GM18909 (cell line): ENCODE results near the gene PPP2R2C.

ENCODE experiments used
- ATAC-seq: cut with Tn5 transposase; IDR thresholded peaks from one replicate; pipeline ENCODE4 v1.9.1; 2021; ENCODE audit warnings: mild to moderate bottlenecking; ENCODE audit not compliant: unreplicated experiment, poor library complexity

PPP2R2C gene

GRCh38 chr4:6337331-6337935, 135.0 kb downstream of the PPP2R2C start:
- ATAC-seq: no peak

GRCh38 chr4:6336166-6336565, 136.2 kb downstream of the PPP2R2C start:
- no peak for ATAC-seq

DNA sequence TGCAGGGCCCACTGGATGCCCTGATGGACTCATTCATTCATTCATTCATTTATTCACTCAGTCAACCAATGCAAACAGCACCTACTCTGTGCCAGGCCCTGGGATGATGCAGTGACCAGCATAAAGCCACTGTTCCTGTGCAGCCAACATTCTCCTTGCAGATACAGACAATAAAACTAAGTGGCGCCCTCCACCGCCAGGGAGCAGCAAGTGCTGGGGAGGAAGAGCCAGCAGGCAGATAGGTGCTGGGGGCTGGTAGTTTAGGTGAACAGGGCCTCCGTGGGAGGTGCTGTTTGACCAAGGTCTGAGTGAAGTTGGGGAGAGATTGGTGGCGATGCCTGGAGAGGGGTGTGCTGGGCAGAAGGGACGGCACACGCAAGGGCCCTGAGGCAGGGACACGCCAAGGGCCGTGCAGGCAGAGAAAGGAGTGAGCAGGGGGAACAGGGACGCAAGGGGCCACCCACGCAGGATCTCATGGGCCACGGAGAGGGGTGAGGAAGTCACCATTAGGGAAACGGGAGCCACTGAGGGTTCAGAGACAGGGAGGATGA, 137.3 kb downstream of the PPP2R2C start:
- no peak for ATAC-seq

DNA sequence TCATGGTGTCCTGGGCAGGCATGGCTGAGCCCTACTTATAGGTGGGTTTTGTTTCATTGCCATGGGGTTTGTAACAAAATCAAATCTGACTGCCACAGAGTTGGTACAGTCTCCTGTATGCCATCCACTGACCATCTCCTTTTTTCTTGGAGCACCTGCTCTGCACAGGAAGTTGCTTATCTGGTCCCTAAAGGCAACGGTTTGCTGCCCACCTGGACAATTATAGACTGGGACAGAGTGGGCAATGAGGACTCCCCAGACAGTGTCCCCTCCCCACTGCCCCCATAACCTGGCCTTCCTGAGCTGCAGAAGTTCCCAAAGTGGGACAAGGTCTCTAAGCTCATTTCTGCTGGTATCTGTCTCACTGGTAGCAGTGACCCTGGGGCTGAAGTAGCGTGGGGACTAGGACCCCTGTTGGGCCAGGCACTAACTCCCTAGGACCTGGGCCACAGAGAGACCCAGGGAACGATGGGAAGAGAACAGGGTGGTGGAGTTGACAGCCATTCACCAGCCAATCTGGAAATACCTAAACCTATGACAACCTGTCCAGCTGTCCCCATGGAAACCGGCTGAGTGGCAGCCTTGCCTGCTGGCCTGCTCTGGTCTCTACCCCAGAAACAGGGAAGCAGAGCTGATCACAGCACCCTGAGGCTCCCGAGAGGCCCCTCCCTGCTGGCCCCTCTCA, 138.1 kb downstream of the PPP2R2C start:
- ATAC-seq: no peak

- no peak for ATAC-seq
Measured at GRCh38 chr4:6333301-6334202, 138.9 kb downstream of the PPP2R2C start.

- no peak for ATAC-seq
Measured at GRCh38 chr4:6332669-6333050, 139.8 kb downstream of the PPP2R2C start.

DNA sequence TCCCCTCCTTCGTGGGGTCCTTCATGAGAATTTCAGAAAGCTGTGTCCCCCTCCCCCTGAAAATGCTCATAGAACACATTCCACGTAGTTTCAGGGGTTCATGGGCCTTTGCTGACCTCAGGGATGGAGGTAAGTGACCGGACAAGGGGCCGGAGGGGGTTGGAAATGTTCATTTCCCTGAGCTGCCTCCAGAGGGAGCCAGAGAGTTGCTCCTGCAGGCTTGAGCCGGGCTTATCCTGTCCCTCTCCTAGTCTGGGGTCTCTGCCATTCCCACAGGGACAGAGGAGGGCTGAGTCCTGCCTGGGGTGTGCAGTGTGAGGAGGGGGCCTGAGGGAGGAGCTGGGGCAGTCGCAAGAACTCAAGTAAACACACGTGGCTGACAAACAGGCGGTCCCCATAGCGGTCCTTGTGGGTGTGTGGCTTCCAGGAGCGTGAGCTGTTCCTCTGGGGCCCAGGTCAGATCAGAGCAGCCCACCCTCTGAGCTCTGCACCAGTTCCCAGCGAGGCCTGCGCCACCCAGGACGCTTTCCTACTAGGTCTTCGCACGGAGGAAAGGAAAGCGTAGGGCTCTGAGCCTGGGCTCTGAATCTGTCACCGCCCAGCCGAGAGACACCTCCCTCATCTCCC, 140.3 kb downstream of the PPP2R2C start:
- no peak for ATAC-seq

- no peak for ATAC-seq
Measured at GRCh38 chr4:6331468-6331867, 140.9 kb downstream of the PPP2R2C start.

GRCh38 chr4:6331018-6331417, 141.4 kb downstream of the PPP2R2C start:
- no peak for ATAC-seq

DNA sequence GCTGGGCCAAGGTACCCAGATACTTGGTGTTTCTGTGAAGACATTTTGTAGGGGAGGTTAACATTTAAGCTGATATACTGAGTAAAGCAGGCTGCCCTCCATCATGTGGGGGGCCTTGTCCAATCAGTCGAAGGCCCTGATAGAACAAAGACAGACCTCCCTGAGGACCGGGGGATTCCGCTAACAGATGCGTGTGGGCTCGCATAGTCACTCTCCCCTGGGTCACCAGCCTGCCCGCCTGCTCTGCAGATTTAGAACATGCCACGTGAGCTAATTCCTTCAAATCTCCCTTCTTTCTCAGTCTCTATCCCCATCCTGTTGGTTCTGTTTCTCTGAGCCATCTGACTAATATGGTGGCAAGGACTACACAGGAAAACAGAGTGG, 142.0 kb downstream of the PPP2R2C start:
- ATAC-seq: no peak

DNA sequence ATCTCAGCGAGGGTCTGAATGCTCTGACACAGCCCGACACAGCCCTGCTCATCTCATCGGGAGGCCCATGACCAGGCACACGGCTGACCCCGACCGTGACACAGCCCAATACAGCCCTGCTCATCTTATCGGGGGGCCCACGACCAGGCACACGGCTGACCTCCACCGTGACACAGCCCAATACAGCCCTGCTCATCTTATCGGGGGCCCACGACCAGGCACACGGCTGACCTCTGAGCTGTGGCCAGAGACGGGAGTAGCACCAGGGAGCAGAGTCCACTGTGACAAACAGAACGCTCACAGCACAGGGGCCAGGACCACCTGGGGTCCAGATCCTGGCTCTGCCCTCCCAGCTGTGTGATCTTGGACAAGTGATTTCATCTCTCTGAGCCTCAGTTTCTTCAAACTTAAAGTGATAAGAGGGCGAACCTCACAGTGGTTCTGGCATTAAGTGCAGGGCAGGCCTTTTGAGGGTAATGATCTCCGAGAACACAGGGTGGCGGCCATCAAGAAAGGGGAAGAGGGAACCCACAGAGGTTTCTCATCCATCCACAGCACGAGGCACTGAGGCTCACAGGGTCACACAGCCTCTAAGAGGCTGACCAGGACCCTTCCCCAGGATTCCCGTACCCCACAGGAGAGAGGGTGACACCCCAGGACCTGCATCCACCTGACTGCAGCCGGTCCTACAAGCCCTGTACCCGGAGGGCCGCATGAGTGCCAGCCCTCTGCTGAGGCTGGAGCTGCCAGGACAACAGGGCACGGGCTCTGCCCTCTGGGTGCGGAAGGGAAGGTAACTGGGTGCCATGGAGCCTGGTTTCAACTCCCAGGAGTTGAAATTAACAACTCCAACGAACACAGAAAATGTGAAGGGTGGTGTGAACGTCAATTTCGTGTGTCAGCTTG, 142.7 kb downstream of the PPP2R2C start:
- ATAC-seq: no peak

DNA sequence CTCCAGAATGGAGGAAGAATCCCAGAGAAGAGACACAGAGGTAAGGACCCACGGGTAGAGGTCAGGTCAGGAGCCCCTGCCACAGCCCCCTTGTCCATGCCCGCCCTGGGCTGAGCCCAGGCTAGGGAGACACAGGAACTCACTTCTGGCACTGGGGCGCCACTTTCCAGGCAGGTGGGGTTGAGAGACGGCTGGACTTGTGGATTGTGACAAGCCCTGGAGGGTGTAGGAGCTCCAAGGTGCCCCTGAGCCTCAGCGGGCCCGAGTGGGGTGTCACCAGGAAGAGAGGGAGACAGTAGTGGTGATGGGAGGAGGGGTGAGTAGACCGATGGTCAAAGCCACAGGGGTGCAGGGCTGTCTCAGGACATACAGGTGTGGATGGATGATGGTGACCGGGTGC, 143.9 kb downstream of the PPP2R2C start:
- no peak for ATAC-seq

- peak; percentile 72 for ATAC-seq
Measured at GRCh38 chr4:6327220-6327917, 145.0 kb downstream of the PPP2R2C start.

GRCh38 chr4:6326312-6327060, 145.9 kb downstream of the PPP2R2C start:
- ATAC-seq: no peak

DNA sequence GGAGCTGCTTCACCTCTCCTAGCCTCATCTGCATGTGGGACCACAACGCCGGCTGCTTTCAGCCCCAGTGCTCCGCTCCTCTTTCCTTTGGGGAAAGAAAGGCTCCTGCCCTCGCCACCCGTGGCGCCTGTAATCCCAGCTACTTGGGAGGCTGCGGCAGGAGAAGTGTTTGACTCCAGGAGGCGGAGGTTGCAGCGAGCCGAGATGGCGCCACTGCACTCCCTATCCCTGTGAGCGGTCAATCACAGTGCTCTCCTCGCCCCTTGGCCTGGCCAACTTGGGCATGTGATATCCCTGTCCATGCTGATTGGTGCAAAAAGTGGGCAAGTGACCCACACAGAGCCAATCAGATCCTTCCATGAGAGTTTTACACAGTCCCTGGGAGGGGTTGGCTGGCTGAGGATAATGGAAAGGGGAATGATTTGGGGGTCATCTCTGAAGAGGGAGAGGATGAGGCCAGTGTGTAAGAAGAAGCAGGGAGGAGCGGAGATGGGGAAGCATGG, 146.6 kb downstream of the PPP2R2C start:
- no peak for ATAC-seq

DNA sequence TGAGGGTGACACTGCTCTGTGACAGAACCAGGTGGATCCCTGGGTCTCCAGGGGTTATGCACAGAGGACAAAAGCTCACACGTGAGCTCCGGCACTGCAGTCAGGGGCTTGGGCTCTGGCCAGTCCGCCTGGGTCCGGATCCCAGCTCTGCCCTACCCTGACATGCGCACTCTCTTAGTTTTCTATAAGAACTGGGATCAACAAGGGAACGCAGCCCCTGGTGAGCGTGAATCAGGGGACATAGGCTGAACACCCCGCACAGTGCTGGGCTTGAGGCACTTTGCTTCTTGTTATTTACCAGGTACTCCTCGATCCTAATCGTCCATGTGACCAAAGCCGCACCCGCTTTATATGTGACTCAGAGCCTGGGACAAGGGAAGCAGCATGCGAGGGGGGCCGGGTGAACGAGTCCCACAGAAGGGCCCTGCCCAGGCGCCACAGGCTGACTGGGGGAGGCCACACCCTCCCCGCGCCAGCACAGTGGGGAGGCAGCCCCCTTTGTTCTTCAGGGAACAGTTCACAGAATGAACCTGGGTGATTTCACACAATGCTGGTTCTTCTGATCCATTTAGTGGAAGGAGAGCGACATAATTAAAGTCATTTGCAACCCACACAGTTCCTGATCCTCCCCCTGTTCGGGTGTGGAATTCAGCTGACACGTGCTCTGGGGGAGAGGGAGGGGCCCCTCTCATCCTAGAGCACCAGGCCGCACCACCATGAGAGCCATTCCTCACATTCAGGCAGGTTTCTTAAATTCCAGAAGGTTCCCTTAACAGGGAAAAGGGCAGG, 147.2 kb downstream of the PPP2R2C start:
- no peak for ATAC-seq

DNA sequence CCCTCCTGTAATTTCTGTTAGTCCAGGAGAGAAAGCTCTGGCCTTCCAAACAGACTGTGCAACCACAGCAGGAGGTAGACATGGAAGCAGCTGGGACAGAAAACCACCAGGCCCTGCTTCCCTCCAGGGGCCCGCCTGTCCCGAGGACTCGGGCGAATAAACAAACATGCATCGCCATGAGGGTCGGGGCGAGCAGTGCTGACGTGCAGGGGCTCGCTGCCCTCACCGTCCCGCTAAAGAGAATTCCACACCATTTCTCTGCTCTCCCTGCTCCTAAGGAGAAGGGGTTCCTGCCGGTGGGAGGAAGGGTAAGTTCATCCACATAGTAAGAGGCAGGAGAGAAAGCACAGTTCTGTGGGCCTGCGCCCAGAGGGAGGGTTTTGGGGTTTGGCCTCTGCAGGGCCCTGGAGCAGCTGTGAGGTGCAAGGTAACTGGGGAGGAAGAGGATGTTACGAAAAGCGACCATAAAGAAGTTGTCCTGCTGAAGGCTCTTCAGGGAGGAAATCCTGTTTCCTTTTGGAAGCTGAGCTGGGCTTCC, 147.9 kb downstream of the PPP2R2C start:
- ATAC-seq: no peak
